Peyer's patch (tissue), 4 donors: Measurements from ENCODE around the gene LUZP1. TPM values are rescaled to one million over a fixed set of nuclear protein-coding genes. Genes with fewer than 3 reads are reported as not detected.

Experiments
- DNase-seq, 3 donors: peaks; one replicate each; pipeline ENCODE4 v3.0.0-alpha.2; 2017 to 2019
- H3K27ac ChIP-seq, 4 donors: fragments of 200-600 bp; sonication (generic); one replicate each; pipeline ENCODE4 v1.5.1; 2016 to 2019
- H3K27me3 ChIP-seq, 2 donors: fragments of 200-600 bp; sonication (generic); one replicate each; pipeline ENCODE4 v1.5.1; 2019
- H3K36me3 ChIP-seq, 3 donors: fragments of 200-600 bp; sonication (generic); one replicate each; pipeline ENCODE4 v1.5.1; 2016 to 2019
- H3K4me1 ChIP-seq, 4 donors: fragments of 200-600 bp; sonication (generic); one replicate each; pipeline ENCODE4 v1.5.1; 2016 to 2019
- H3K4me3 ChIP-seq, 4 donors: fragments of 200-600 bp; sonication (generic); 1 replicate in 3 of 4; 2 replicates in 1 of 4; pipeline ENCODE4 v1.5.1; 2016 to 2019; ENCODE audit warnings: mild to moderate bottlenecking in 1 of 4
- H3K9me3 ChIP-seq, 4 donors: fragments of 200-600 bp; sonication (generic); one replicate each; pipeline ENCODE4 v1.5.1; 2016 to 2019; ENCODE audit warnings: mild to moderate bottlenecking in 1 of 4
- CTCF ChIP-seq, 6 experiments: fragments of 450-650 bp in 4 of 6; fragments of 200-600 bp in 2 of 6; sonication (generic) in 1 of 6; IDR thresholded peaks; one replicate each; pipeline ENCODE4 v1.5.1; 2017 to 2019; ENCODE audit warnings: antibody characterized with exemption in 6 of 6, mild to moderate bottlenecking in 3 of 6, moderate library complexity in 1 of 6
- POLR2A ChIP-seq, 2 donors: fragments of 450-650 bp; IDR thresholded peaks; one replicate each; pipeline ENCODE4 v1.5.1; 2017; ENCODE audit warnings: antibody characterized with exemption in 2 of 2, mild to moderate bottlenecking in 2 of 2, moderate library complexity in 2 of 2
- total RNA-seq, 4 donors: library from RNA; depleted of rRNA; stranded (reverse); fragments of >200 nt; gene quantifications; one replicate each; pipeline ENCODE4 v1.1.0, GENCODE V29; 2016

The LUZP1 gene
- total RNA-seq, 4 donors from 2014 or later, result 38.8 to 92.8 (median 70.4) TPM

GRCh38 chr1:23098463-23099170 lies 70.0 kb downstream of the LUZP1 start:
- no peak overlapping the region for H3K4me3 ChIP-seq
- peak; percentile 69 to 98 (median 94) for TF ChIP-seq CTCF (IDR thresholded peaks at IDR 0.05)
- TF ChIP-seq POLR2A (IDR thresholded peaks at IDR 0.05), result no peak
- peaks cover 0 to 50% (median 14%) of the 10 kb centered on the region in 4 donors for H3K4me1 ChIP-seq
- DNase-seq, result peak in 2 of 3 donors; percentile 38 to 82
- H3K9me3 ChIP-seq, result no peaks in the 10 kb centered on the region
- H3K27ac ChIP-seq, result no peak overlapping the region
- H3K27me3 ChIP-seq, result no peaks in the 10 kb centered on the region
- peaks cover 0 to 10% (median 0%) of the 10 kb centered on the region in 3 donors for H3K36me3 ChIP-seq

DNA sequence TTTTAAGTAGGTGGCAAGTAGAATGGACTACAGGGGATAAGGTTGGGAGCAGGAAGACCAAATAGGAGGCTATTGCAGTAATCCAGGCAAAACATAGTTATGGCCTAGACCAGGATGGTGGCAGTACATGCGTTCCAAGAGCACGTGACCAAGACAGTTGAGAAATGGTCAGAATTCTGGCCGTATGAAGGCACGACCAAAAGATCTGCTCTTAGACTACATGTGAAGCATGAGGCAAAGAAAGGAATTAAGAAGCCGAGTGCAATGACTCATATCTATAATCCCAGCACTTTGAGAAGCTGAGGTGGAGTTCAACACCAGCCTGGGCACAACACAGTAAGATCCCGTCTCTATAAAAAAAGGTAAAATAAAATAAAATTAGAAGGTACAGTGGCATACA lies 71.3 kb downstream of the LUZP1 start:
- peaks cover 0 to 23% (median 0%) of the 10 kb centered on the region in 3 donors for H3K36me3 ChIP-seq
- H3K9me3 ChIP-seq, result no peaks in the 10 kb centered on the region
- H3K27ac ChIP-seq, result no peak overlapping the region
- no peak for TF ChIP-seq POLR2A (IDR thresholded peaks at IDR 0.05)
- TF ChIP-seq CTCF (IDR thresholded peaks at IDR 0.05), result no peak
- H3K27me3 ChIP-seq, result no peaks in the 10 kb centered on the region
- DNase-seq, result no peak
- peaks cover 0 to 37% (median 8%) of the 10 kb centered on the region in 4 donors for H3K4me1 ChIP-seq
- no peak overlapping the region for H3K4me3 ChIP-seq

DNA sequence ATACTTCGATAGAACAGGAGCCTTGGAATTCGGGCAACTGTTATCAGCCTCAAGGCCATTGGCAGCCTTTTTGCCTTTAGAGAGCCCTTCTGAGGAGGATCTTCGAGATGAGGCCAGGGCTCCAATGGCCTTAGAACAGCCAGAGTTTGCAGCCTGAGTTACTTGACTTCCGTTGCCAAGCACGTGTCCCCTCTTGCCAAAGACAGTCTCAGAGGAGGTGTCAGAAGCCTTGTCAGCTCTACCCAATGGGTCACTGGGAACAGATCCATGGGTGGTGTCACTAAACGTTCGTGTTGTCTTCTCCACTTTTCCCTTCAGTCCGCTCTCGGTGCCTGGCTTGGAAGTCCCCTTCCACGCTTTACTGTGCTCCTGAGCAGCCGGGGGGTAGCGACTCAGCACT lies 76.2 kb downstream of the LUZP1 start:
- DNase-seq, result no peak
- Histone ChIP-seq H3K36me3 (peaks cover 0 to 63% (median 0%) of the 10 kb centered on the region in 3 donors), H3K27me3 (no peaks in the 10 kb centered on the region), H3K4me1 (no peaks in the 10 kb centered on the region), H3K9me3 (no peaks in the 10 kb centered on the region), H3K27ac (no peak overlapping the region), H3K4me3 (no peak overlapping the region)
- TF ChIP-seq POLR2A (IDR thresholded peaks at IDR 0.05) (no peak), CTCF (IDR thresholded peaks at IDR 0.05) (no peak)

DNA sequence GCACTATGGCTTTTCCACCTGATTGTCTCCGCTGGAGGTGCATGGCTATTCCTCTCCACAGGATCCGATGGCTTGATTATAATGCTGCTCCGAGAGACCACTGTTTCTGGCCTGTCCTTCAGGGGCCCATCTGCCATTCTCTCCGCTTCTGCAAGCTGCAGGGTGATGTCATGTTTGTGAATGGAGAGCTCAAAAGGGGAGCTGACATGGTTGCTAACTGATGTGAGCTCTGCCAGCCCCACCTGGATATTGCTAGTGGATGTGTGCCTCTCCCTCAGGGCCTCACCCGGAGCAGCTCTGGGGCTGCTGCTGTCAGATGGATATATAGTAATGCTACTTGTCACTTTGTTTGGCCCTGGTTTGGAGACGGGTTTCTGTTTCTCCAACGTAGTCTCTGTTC lies 77.1 kb downstream of the LUZP1 start:
- Histone ChIP-seq H3K4me3 (no peak overlapping the region), H3K9me3 (no peaks in the 10 kb centered on the region), H3K27me3 (no peaks in the 10 kb centered on the region), H3K4me1 (no peaks in the 10 kb centered on the region), H3K36me3 (peaks cover 0 to 72% (median 0%) of the 10 kb centered on the region in 3 donors), H3K27ac (no peak overlapping the region)
- no peak for TF ChIP-seq POLR2A (IDR thresholded peaks at IDR 0.05)
- no peak for TF ChIP-seq CTCF (IDR thresholded peaks at IDR 0.05)
- DNase-seq, result no peak

- H3K4me3 ChIP-seq, result no peak overlapping the region
- TF ChIP-seq CTCF (IDR thresholded peaks at IDR 0.05) (no peak), POLR2A (IDR thresholded peaks at IDR 0.05) (no peak)
- H3K4me1 ChIP-seq, result no peaks in the 10 kb centered on the region
- H3K27ac ChIP-seq, result no peak overlapping the region
- H3K36me3 ChIP-seq, result peaks cover 0 to 87% (median 0%) of the 10 kb centered on the region in 3 donors
- H3K27me3 ChIP-seq, result no peaks in the 10 kb centered on the region
- DNase-seq, result no peak
- no peaks in the 10 kb centered on the region for H3K9me3 ChIP-seq
These were observed 78.6 kb downstream of the LUZP1 start for GRCh38 chr1:23090056-23090455.
